IMR-90 (cell line): Measurements from ENCODE around the gene TMEM161A. TPM values are rescaled to one million over a fixed set of nuclear protein-coding genes. Genes with fewer than 3 reads are reported as not detected.

ENCODE experiments used
- ATAC-seq: fragments of 200-7000 bp; cut with Tn5 transposase; 2 replicates; pipeline ENCODE4 v1.9.1; 2020; ENCODE audit warnings: low read depth, mild to moderate bottlenecking, moderate library complexity
- BruUV-seq: library from RNA; stranded (reverse); fragments of 400-500 nt; replicated peaks from 2 replicates; lab custom pipeline; 2021; lab: Mats Ljungman, UMichigan
- CTCF ChIA-PET: fragments of 300-600 bp; formaldehyde crosslinking; extraction: SDS; loops from one replicate; lab custom pipeline; 2021; ENCODE audit warnings: antibody characterized with exemption; lab: Yijun Ruan, JAX
- POLR2A ChIA-PET: fragments of 300-600 bp; sonication (Branson Sonifier 250); formaldehyde crosslinking; loops from one replicate; lab custom pipeline; 2022; ENCODE audit warnings: antibody characterized with exemption; ENCODE audit not compliant: unreplicated experiment; lab: Charles Lee
- DNase-seq: peaks from one replicate; pipeline ENCODE4 v3.0.0; 2013
- H2AFZ ChIP-seq: replicated peaks from 2 replicates; pipeline ENCODE3; 2013; ENCODE audit warnings: low read length, mild to moderate bottlenecking; ENCODE audit not compliant: poor library complexity
- H2AK5ac ChIP-seq: 2 replicates; pipeline ENCODE4 v1.6.1; 2013; ENCODE audit warnings: low read depth, low read length, inconsistent platforms
- H2AK9ac ChIP-seq: replicated peaks from 2 replicates; pipeline ENCODE3; 2013; ENCODE audit warnings: mild to moderate bottlenecking, low read depth, low read length, moderate library complexity; ENCODE audit not compliant: poor library complexity
- H2BK120ac ChIP-seq: 2 replicates; pipeline ENCODE4 v1.6.1; 2013; ENCODE audit warnings: low read depth, low read length, inconsistent platforms
- H2BK15ac ChIP-seq: 3 replicates; pipeline ENCODE4 v1.6.1; 2013; ENCODE audit warnings: low read depth, low read length, inconsistent platforms
- H2BK20ac ChIP-seq: 2 replicates; pipeline ENCODE4 v1.6.1; 2013; ENCODE audit warnings: low read depth, mild to moderate bottlenecking, inconsistent platforms, low read length, moderate library complexity
- H2BK5ac ChIP-seq: 2 replicates; pipeline ENCODE4 v1.6.1; 2013; ENCODE audit warnings: mild to moderate bottlenecking, low read depth, low read length, inconsistent platforms; ENCODE audit not compliant: poor library complexity, severe bottlenecking
- H3K14ac ChIP-seq: replicated peaks from 2 replicates; pipeline ENCODE4 v1.6.1; 2013; ENCODE audit warnings: low read depth, low read length, inconsistent platforms
- H3K18ac ChIP-seq: 2 replicates; pipeline ENCODE4 v1.6.1; 2013; ENCODE audit warnings: low read depth, low read length, control low read depth
- H3K23ac ChIP-seq: 2 replicates; pipeline ENCODE4 v1.6.1; 2013; ENCODE audit warnings: low read depth, low read length, inconsistent platforms
- H3K27ac ChIP-seq: 2 replicates; pipeline ENCODE4 v1.5.1; 2013; ENCODE audit warnings: mild to moderate bottlenecking, control low read depth, low read length; ENCODE audit not compliant: insufficient read depth
- H3K27me3 ChIP-seq: 2 replicates; pipeline ENCODE4 v1.6.1; 2013; ENCODE audit warnings: low read length; ENCODE audit not compliant: control insufficient read depth, insufficient read depth
- H3K36me3 ChIP-seq: 2 replicates; pipeline ENCODE4 v1.6.1; 2013; ENCODE audit warnings: low read length, mixed read lengths; ENCODE audit not compliant: control insufficient read depth, insufficient read depth
- H3K4ac ChIP-seq: 2 replicates; pipeline ENCODE4 v1.6.1; 2013; ENCODE audit warnings: low read depth, low read length, inconsistent platforms
- H3K4me1 ChIP-seq: 2 replicates; pipeline ENCODE4 v1.6.1; 2013; ENCODE audit warnings: low read length, mixed read lengths; ENCODE audit not compliant: control insufficient read depth, insufficient read depth
- H3K4me2 ChIP-seq: 2 replicates; pipeline ENCODE4 v1.6.1; 2013; ENCODE audit warnings: low read depth, mild to moderate bottlenecking, control low read depth, low read length, moderate library complexity
- H3K4me3 ChIP-seq: 2 replicates; pipeline ENCODE4 v1.5.1; 2013; ENCODE audit warnings: low read depth, mild to moderate bottlenecking, control low read depth, low read length, moderate library complexity; ENCODE audit not compliant: insufficient read depth
- H3K56ac ChIP-seq: 2 replicates; pipeline ENCODE4 v1.6.1; 2013; ENCODE audit warnings: low read length, inconsistent platforms; ENCODE audit not compliant: insufficient read depth; ENCODE audit errors: extremely low read depth
- H3K79me1 ChIP-seq, 2 experiments: 2 replicates each; pipeline ENCODE4 v1.6.1; 2013; ENCODE audit warnings: low read length in 2 of 2, inconsistent platforms in 1 of 2, low read depth in 1 of 2
- H3K9ac ChIP-seq: 2 replicates; pipeline ENCODE4 v1.6.1; 2013; ENCODE audit warnings: low read depth, low read length, control low read depth
- H3K9me1 ChIP-seq: 2 replicates; pipeline ENCODE4 v1.6.1; 2013; ENCODE audit warnings: low read length, inconsistent platforms; ENCODE audit not compliant: insufficient read depth
- H3K9me3 ChIP-seq: 2 replicates; pipeline ENCODE4 v1.6.1; 2013; ENCODE audit warnings: low read length; ENCODE audit not compliant: control insufficient read depth, insufficient read depth
- H4K20me1 ChIP-seq: 2 replicates; pipeline ENCODE4 v1.6.1; 2013; ENCODE audit warnings: low read length, inconsistent platforms; ENCODE audit not compliant: insufficient read depth
- H4K5ac ChIP-seq: 2 replicates; pipeline ENCODE4 v1.6.1; 2013; ENCODE audit warnings: mild to moderate bottlenecking, low read depth, low read length, control low read depth
- H4K8ac ChIP-seq, 2 experiments: 2 replicates each; pipeline ENCODE4 v1.6.1; 2013; ENCODE audit warnings: low read depth in 2 of 2, low read length in 2 of 2, control low read depth in 1 of 2, inconsistent platforms in 1 of 2
- H4K91ac ChIP-seq: 2 replicates; pipeline ENCODE4 v1.6.1; 2013; ENCODE audit warnings: low read depth, low read length, inconsistent platforms; ENCODE audit not compliant: insufficient read depth
- CEBPB ChIP-seq: IDR thresholded peaks from 2 replicates; pipeline ENCODE4 v1.6.1; 2012; ENCODE audit warnings: low read depth, low read length, improper control_type of control experiment
- CHD1 ChIP-seq: IDR thresholded peaks from 2 replicates; pipeline ENCODE4 v1.6.1; 2012; ENCODE audit warnings: low read depth, low read length, improper control_type of control experiment
- ELK1 ChIP-seq: fragments of 150-350 bp; IDR thresholded peaks from 2 replicates; pipeline ENCODE4 v1.6.1; 2016; ENCODE audit warnings: low read depth, mild to moderate bottlenecking, low read length, moderate library complexity, borderline replicate concordance
- FOS ChIP-seq: fragments of 150-350 bp; IDR thresholded peaks from 2 replicates; pipeline ENCODE4 v1.6.1; 2016; ENCODE audit warnings: low read depth, low read length
- MAFK ChIP-seq: IDR thresholded peaks from 2 replicates; pipeline ENCODE4 v1.6.1; 2012; ENCODE audit warnings: low read depth, low read length, improper control_type of control experiment
- MAZ ChIP-seq: IDR thresholded peaks from 2 replicates; pipeline ENCODE4 v1.6.1; 2012; ENCODE audit warnings: low read depth, mild to moderate bottlenecking, low read length, improper control_type of control experiment, moderate library complexity, borderline replicate concordance
- MXI1 ChIP-seq: IDR thresholded peaks from 2 replicates; pipeline ENCODE4 v1.6.1; 2012; ENCODE audit warnings: low read depth, mild to moderate bottlenecking, low read length, moderate library complexity, borderline replicate concordance
- NFE2L2 ChIP-seq: fragments of 150-350 bp; IDR thresholded peaks from 2 replicates; pipeline ENCODE4 v1.6.1; 2016; ENCODE audit warnings: low read depth, mild to moderate bottlenecking, low read length
- POLR2A ChIP-seq: IDR thresholded peaks from 2 replicates; pipeline ENCODE4 v1.6.1; 2012; ENCODE audit warnings: mild to moderate bottlenecking, low read depth, low read length
- RAD21 ChIP-seq: IDR thresholded peaks from 2 replicates; pipeline ENCODE4 v1.6.1; 2012; ENCODE audit warnings: low read length, improper control_type of control experiment
- RFX5 ChIP-seq: IDR thresholded peaks from 2 replicates; pipeline ENCODE4 v1.8.0; 2012; ENCODE audit warnings: low read depth, mild to moderate bottlenecking, low read length, moderate library complexity
- SMC3 ChIP-seq: fragments of 150-350 bp; IDR thresholded peaks from 2 replicates; pipeline ENCODE4 v1.6.1; 2016; ENCODE audit warnings: low read depth, mild to moderate bottlenecking, antibody characterized with exemption, low read length, moderate library complexity
- WGBS, 2 experiments: methylation state at CpG; one replicate each; pipeline versions ENCODE4 v1.1.5 to v1.1.7; 2013; ENCODE audit warnings: missing lambda C conversion rate in 2 of 2; ENCODE audit not compliant: insufficient read length in 1 of 2; ENCODE audit errors: extremely low coverage in 2 of 2; 5-methylcytosine and 5-hydroxymethylcytosine counted together
- dilution Hi-C: fragments of 300-500 bp; cut with HindIII; formaldehyde crosslinking; loops from one replicate; pipeline ENCODE4 v1.14.3; 2018; ENCODE audit warnings: low sequenced_read_pairs; ENCODE audit not compliant: unreplicated experiment
- in situ Hi-C: fragments of 300-500 bp; cut with MboI; formaldehyde crosslinking; loops from 3 replicates; pipeline ENCODE4 v1.14.3; 2019; ENCODE audit warnings: low sequenced_read_pairs, inconsistent platforms, mixed read lengths
- intact Hi-C: fragments of 100-400 bp; cut with micrococcal nuclease; formaldehyde crosslinking; loops from 2 replicates; pipeline ENCODE4 v1.10.0; 2022
- polyA plus RNA-seq, 3 experiments: library from polyadenylated mRNA; depleted of rRNA; stranded (reverse); fragments of >200 nt; gene quantifications; 2 replicates each; pipeline ENCODE4 v1.2.3, GENCODE V29; 2012; ENCODE audit warnings: low replicate concordance in 1 of 3
- total RNA-seq: library from RNA; depleted of rRNA; stranded (reverse); fragments of >200 nt; gene quantifications from 2 replicates; pipeline ENCODE4 v1.2.3, GENCODE V29; 2012
- TF ChIP-seq, protein P1 (sequence below): fragments of 150-350 bp; IDR thresholded peaks from 2 replicates; pipeline ENCODE4 v1.6.1; 2017; ENCODE audit warnings: mild to moderate bottlenecking, antibody characterized with exemption, low read length, low read depth
- TF ChIP-seq, protein P2 (sequence below): conservative IDR thresholded peaks from 2 replicates; pipeline ENCODE4 v1.5.1; 2012; ENCODE audit warnings: mild to moderate bottlenecking, low read depth, low read length, improper control_type of control experiment

TMEM161A gene
- total and polyA plus RNA-seq, 2 of the 4 experiments (the other 2 are of a cell fraction): 11.1 to 34.8 TPM

DNA sequence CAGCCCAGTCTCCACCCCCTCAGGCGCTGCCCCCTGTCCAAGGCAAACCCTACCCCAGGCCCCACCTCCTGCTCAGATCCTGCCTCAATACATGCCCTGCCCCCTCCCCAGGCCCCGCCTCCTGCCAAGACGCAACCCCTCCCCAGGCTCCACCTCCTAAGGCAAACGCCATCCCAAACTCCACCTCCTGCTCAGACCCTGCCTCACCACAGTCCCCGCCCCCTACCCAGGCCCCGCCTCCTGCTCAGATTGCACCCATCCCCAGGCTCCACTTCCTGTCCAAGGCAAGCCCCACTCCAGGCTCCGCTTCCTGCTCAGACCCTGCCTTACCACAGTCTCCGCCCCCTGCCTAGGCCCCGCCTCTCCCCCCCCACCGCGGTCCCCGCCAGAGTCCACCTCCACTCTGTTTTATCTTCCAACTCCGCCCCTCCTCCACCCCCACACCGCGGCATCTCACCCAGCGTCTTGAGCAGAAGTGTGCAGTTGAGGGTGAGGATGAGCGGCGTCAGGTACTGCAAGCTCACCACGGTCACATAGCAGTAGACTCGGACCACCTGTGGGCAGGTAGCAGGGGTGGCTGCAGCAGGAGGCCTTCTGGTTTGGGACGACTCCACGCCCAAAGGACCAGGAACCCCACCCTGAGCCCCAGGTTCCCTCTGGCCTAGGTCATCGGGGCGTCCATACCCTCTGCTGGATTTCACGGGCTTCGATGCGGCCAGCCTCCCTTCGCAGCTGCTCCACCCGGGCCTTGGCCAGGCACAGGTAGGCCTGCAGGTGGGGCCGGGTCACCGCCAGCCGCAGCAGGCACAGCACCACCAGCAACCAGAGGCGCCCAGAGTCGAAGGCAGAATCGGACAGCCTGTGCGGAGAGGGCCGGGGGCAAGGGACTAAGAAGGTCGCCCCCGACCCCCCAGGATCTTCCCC, 17.7 kb downstream of the TMEM161A start:
- H3K27me3 ChIP-seq: no peaks in the 10 kb centered on the region
- no peak overlapping the region for H3K27ac ChIP-seq
- peak; percentile 62 for DNase-seq
- H3K4ac ChIP-seq: no peak overlapping the region
- peak; percentile 95 for ATAC-seq
- peaks cover 12% of the 10 kb centered on the region; the same call in 1 of the 2 replicates for H3K36me3 ChIP-seq
- H3K4me3 ChIP-seq: no peak overlapping the region
- no TSS peak for BruUV-seq
- H4K20me1 ChIP-seq: no peaks in the 10 kb centered on the region
- no peaks in the 10 kb centered on the region for H3K4me1 ChIP-seq
- H3K79me1 ChIP-seq: no peaks in the 10 kb centered on the region
- 62% methylated on average over 9 of the region's 39 CpGs; no CpG with 5 or more reads in 1 of the 2 experiments for WGBS, 2 experiments
- peak overlapping the region; percentile 52 to 69; a peak in 2 of 4 replicates for H4K8ac ChIP-seq
- no peak overlapping the region for H2BK5ac ChIP-seq
- peak overlapping the region; percentile 61 for H2AFZ ChIP-seq
- H3K4me2 ChIP-seq: no peak overlapping the region
- ChIA-PET POLR2A (no interaction called here), CTCF (interaction anchor here (0.6 kb wide), 1 partner anchor 14 kb away, joined by 4 read pairs; no protein-coding TSS in a partner anchor)
- H3K9me3 ChIP-seq: 0 out of 2 replicates have a peak, but pooled peaks cover 2% of the 10 kb centered on the region
- no peak overlapping the region for H2BK120ac ChIP-seq
- H3K9ac ChIP-seq: no peak overlapping the region
- no peak overlapping the region for H3K18ac ChIP-seq
- dilution Hi-C loops: no loop called here
- no peak overlapping the region; the same call in 1 of the 2 replicates for H2AK5ac ChIP-seq
- H2BK20ac ChIP-seq: no peak overlapping the region
- peak overlapping the region; percentile 34 for H2AK9ac ChIP-seq
- H4K91ac ChIP-seq: no peak overlapping the region
- intact Hi-C loops: no loop called here
- no peak overlapping the region for H2BK15ac ChIP-seq
- H4K5ac ChIP-seq: no peak overlapping the region
- H3K9me1 ChIP-seq: no peaks in the 10 kb centered on the region
- no peak overlapping the region for H3K23ac ChIP-seq
- no peak overlapping the region for H3K56ac ChIP-seq
- H3K14ac ChIP-seq: no peak overlapping the region
- in situ Hi-C loops: no loop called here
- TF ChIP-seq RFX5: no peak
- TF ChIP-seq MAZ: no peak
- TF ChIP-seq, protein P1, sequence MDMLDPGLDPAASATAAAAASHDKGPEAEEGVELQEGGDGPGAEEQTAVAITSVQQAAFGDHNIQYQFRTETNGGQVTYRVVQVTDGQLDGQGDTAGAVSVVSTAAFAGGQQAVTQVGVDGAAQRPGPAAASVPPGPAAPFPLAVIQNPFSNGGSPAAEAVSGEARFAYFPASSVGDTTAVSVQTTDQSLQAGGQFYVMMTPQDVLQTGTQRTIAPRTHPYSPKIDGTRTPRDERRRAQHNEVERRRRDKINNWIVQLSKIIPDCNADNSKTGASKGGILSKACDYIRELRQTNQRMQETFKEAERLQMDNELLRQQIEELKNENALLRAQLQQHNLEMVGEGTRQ: no peak
- no peak for TF ChIP-seq ELK1
- TF ChIP-seq RAD21: no peak
- no peak for TF ChIP-seq MAFK
- TF ChIP-seq, protein P2, sequence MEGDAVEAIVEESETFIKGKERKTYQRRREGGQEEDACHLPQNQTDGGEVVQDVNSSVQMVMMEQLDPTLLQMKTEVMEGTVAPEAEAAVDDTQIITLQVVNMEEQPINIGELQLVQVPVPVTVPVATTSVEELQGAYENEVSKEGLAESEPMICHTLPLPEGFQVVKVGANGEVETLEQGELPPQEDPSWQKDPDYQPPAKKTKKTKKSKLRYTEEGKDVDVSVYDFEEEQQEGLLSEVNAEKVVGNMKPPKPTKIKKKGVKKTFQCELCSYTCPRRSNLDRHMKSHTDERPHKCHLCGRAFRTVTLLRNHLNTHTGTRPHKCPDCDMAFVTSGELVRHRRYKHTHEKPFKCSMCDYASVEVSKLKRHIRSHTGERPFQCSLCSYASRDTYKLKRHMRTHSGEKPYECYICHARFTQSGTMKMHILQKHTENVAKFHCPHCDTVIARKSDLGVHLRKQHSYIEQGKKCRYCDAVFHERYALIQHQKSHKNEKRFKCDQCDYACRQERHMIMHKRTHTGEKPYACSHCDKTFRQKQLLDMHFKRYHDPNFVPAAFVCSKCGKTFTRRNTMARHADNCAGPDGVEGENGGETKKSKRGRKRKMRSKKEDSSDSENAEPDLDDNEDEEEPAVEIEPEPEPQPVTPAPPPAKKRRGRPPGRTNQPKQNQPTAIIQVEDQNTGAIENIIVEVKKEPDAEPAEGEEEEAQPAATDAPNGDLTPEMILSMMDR: no peak
- no peak for TF ChIP-seq POLR2A
- no peak for TF ChIP-seq SMC3
- TF ChIP-seq CEBPB: no peak
- no peak for TF ChIP-seq NFE2L2
- no peak for TF ChIP-seq MXI1
- no peak for TF ChIP-seq CHD1
- TF ChIP-seq FOS: no peak
